ENCODE measurements around the gene MSH5. TPM values are rescaled to one million over a fixed set of nuclear protein-coding genes. Genes with fewer than 3 reads are reported as not detected.

The MSH5 gene
- total and polyA plus RNA-seq, 8 donors, result 2.2 to 17.4 (median 6.4) TPM

- H3K4me1 ChIP-seq, result no peaks in the 10 kb centered on the region
- WGBS, 2 donors, result 40 to 46% methylated on average over 12 of the region's 12 CpGs
- intact Hi-C loops (cut with DNase I), result loop anchor here in 2 of 3 donors (5.0 to 10.0 kb wide), 2 partner anchors 65 to 88 kb away; partner anchors contain the start of gene LY6G5C (in 1 of the 2)
- H3K27ac ChIP-seq, result no peak overlapping the region
- DNase-seq (peak; percentile 64 to 92 (median 80)), ATAC-seq (peak; percentile 70 to 88 (median 88)), FAIRE-seq (no peak)
- no peaks in the 10 kb centered on the region for H3K27me3 ChIP-seq
- no peak overlapping the region for H3K4me3 ChIP-seq
- H3K9me3 ChIP-seq, result no peaks in the 10 kb centered on the region
- peak; percentile 64 to 83 (median 75) for TF ChIP-seq CTCF (IDR thresholded peaks at IDR 0.05)
- no peaks in the 10 kb centered on the region for H3K36me3 ChIP-seq
Measured at GRCh38 chr6:31769684-31770371, 30.0 kb downstream of the MSH5 start.

- FAIRE-seq (no peak), DNase-seq (no peak), ATAC-seq (no peak)
- intact Hi-C loops (cut with DNase I), result loop anchor here in 1 of 3 donors (10.0 kb wide), 1 partner anchor 64 kb away; no protein-coding TSS in a partner anchor
- Histone ChIP-seq H3K36me3 (no peaks in the 10 kb centered on the region), H3K27me3 (no peaks in the 10 kb centered on the region), H3K4me3 (no peak overlapping the region), H3K9me3 (no peaks in the 10 kb centered on the region), H3K4me1 (no peaks in the 10 kb centered on the region), H3K27ac (no peak overlapping the region)
- 71 to 76% methylated on average over 2 of the region's 2 CpGs for WGBS, 2 donors
- no peak for TF ChIP-seq CTCF (IDR thresholded peaks at IDR 0.05)
Measured at GRCh38 chr6:31770860-31771259, 31.1 kb downstream of the MSH5 start.

- 67 to 73% methylated on average over 4 of the region's 4 CpGs for WGBS, 2 donors
- DNase-seq (peak in 1 of 6 donors; percentile 7), FAIRE-seq (no peak), ATAC-seq (no peak)
- intact Hi-C loops (cut with DNase I), result loop anchor here in 1 of 3 donors (10.0 kb wide), 1 partner anchor 63 kb away; no protein-coding TSS in a partner anchor
- TF ChIP-seq CTCF (IDR thresholded peaks at IDR 0.05), result no peak
- Histone ChIP-seq H3K27me3 (no peaks in the 10 kb centered on the region), H3K4me3 (no peak overlapping the region), H3K9me3 (no peaks in the 10 kb centered on the region), H3K27ac (no peak overlapping the region), H3K36me3 (no peaks in the 10 kb centered on the region), H3K4me1 (peaks cover 4 to 7% (median 5%) of the 10 kb centered on the region in 3 donors)
Measured at GRCh38 chr6:31771992-31772358, 32.2 kb downstream of the MSH5 start.

DNA sequence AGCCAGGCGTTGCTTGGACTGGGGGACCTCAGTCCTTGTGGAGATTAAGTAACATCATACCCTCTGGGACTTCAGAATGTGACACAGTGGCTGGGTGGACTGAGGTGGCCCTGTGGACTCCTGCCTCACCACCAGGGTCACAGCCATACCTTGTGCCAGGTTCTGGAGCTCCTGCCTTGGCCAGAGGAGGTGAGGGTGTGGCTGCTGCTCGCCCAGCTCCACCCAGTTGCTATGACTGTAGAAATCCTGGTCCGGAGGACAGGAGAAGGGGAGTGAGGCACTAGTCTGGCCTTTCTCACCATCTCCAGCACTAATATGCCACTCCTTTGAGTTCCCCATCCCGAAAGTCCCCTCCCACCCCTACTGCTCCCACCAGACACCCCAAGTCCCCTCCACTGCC lies 35.4 kb downstream of the MSH5 start:
- ATAC-seq (no peak), FAIRE-seq (no peak), DNase-seq (peak in 1 of 6 donors; percentile 30)
- no peak for TF ChIP-seq CTCF (IDR thresholded peaks at IDR 0.05)
- Histone ChIP-seq H3K4me3 (no peak overlapping the region), H3K9me3 (no peaks in the 10 kb centered on the region), H3K4me1 (peaks cover 5 to 8% (median 6%) of the 10 kb centered on the region in 3 donors), H3K36me3 (peaks cover 0 to 12% (median 6%) of the 10 kb centered on the region in 3 donors), H3K27me3 (no peaks in the 10 kb centered on the region), H3K27ac (no peak overlapping the region)
- intact Hi-C loops (cut with DNase I), result loop anchor here in 1 of 3 donors (10.0 kb wide), 1 partner anchor 60 kb away; no protein-coding TSS in a partner anchor
- 51% methylated on average over 4 of the region's 4 CpGs for WGBS, 2 donors
